SK-N-SH (cell line): Measurements from ENCODE around the gene ZFAND4.

Experiments
- CTCF ChIP-seq: fragments of 200-600 bp; sonication (generic); IDR thresholded peaks from 2 replicates; pipeline ENCODE4 v1.6.1; 2017; ENCODE audit warnings: antibody characterized with exemption, mild to moderate bottlenecking, moderate library complexity
- EP300 ChIP-seq, 2 experiments: IDR thresholded peaks; 2 replicates each; pipeline versions ENCODE4 v1.4.0 to v1.6.1; 2012; ENCODE audit warnings: borderline replicate concordance in 1 of 2, low read depth in 1 of 2, low read length in 1 of 2
- GABPA ChIP-seq: IDR thresholded peaks from 2 replicates; pipeline ENCODE4 v1.4.0; 2012; ENCODE audit warnings: low read depth, mild to moderate bottlenecking
- POLR2AphosphoS5 ChIP-seq: IDR thresholded peaks from 2 replicates; pipeline ENCODE4 v1.6.1; 2012; ENCODE audit warnings: low read depth, low read length
- TAF1 ChIP-seq: IDR thresholded peaks from 2 replicates; pipeline ENCODE4 v1.6.1; 2012; ENCODE audit warnings: low read depth, mild to moderate bottlenecking, low read length, moderate library complexity, borderline replicate concordance

GRCh38 chr10:45593938-45594275 lies 78.7 kb downstream of the ZFAND4 start:
- no peak for TF ChIP-seq CTCF
- no peak for TF ChIP-seq POLR2AphosphoS5
- no peak for TF ChIP-seq GABPA
- no peak for TF ChIP-seq EP300 (IDR thresholded peaks at IDR 0.05; ENCODE audit: borderline replicate concordance in 1 of 2, low read depth in 1 of 2, low read length in 1 of 2)
- no peak for TF ChIP-seq TAF1
